ENCODE results near the gene FASTKD2.

FASTKD2 gene

DNA sequence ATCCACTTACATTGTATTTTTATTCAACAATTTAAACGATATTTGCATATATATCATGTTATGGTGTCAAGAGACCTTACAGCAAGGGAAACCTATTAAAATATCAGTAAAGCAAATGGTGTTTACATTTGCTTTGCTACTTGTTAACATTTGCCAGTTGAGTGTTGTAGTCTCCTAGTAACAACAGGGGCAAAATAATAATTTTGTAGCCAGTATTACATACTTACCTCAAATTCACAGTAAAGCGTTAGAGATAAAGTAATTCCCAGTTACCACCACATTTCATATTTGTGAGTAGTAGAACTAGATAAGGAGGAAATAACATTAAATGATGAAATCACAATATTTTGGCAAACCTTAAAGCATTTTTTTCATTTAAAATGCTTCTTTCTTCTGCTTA, 71.3 kb downstream of the FASTKD2 start:
- Histone ChIP-seq H2AFZ (ENCODE audit: low read depth, low read length) (no peak overlapping the region), H3K4me2 (ENCODE audit: low read length) (no peak overlapping the region)

DNA sequence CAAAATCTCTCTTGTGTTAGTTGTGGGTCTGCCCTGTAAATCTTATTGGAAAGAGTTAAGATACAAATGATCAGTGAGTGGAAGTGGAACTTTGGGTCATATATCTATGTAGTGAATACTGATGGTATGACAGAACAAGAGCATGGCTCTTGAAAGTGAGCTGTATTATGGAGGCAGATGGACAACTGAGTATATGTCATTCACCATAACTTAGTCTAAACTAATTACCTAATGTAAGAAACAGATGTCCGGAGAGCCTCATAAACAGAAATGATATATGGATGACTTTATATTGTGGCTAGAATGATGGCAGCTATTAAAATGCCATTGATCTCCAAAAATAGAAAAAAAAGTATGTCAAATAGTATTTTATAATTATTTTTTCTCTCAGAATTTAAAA, 72.4 kb downstream of the FASTKD2 start:
- Histone ChIP-seq H3K4me1 (ENCODE audit: low read length) (peaks cover 4% of the 10 kb centered on the region), H3K4me2 (ENCODE audit: low read length) (no peak overlapping the region), H4K20me1 (ENCODE audit: insufficient read depth, low read length) (no peaks in the 10 kb centered on the region), H3K9ac (ENCODE audit: low read length) (no peak overlapping the region), H3K79me2 (ENCODE audit: low read length) (no peaks in the 10 kb centered on the region), H3K4me3 (ENCODE audit: low read length) (no peak overlapping the region), H3K36me3 (replicated peaks; ENCODE audit: low read depth, low read length) (no peaks in the 10 kb centered on the region), H2AFZ (ENCODE audit: low read depth, low read length) (no peak overlapping the region), H3K27ac (ENCODE audit: low read length) (no peak overlapping the region), H3K9me3 (ENCODE audit: insufficient read depth, low read length) (peaks cover 4% of the 10 kb centered on the region; the same call in 1 of the 2 replicates), H3K27me3 (ENCODE audit: low read depth, low read length) (no peaks in the 10 kb centered on the region)
- TF ChIP-seq, protein P1, sequence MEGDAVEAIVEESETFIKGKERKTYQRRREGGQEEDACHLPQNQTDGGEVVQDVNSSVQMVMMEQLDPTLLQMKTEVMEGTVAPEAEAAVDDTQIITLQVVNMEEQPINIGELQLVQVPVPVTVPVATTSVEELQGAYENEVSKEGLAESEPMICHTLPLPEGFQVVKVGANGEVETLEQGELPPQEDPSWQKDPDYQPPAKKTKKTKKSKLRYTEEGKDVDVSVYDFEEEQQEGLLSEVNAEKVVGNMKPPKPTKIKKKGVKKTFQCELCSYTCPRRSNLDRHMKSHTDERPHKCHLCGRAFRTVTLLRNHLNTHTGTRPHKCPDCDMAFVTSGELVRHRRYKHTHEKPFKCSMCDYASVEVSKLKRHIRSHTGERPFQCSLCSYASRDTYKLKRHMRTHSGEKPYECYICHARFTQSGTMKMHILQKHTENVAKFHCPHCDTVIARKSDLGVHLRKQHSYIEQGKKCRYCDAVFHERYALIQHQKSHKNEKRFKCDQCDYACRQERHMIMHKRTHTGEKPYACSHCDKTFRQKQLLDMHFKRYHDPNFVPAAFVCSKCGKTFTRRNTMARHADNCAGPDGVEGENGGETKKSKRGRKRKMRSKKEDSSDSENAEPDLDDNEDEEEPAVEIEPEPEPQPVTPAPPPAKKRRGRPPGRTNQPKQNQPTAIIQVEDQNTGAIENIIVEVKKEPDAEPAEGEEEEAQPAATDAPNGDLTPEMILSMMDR (IDR thresholded peaks at IDR 0.05; ENCODE audit: low read depth, low read length): no peak
- TF ChIP-seq EZH2phosphoT487 (IDR thresholded peaks at IDR 0.05; ENCODE audit: low read depth): no peak

More for the DNA sequence above, 71.3 kb downstream of the FASTKD2 start:
- no peak overlapping the region for H3K4me3 ChIP-seq (ENCODE audit: low read length)
- H3K4me1 ChIP-seq (ENCODE audit: low read length): peaks cover 5% of the 10 kb centered on the region
- TF ChIP-seq, protein P1 (IDR thresholded peaks at IDR 0.05; ENCODE audit: low read depth, low read length): no peak
- no peak for TF ChIP-seq EZH2phosphoT487 (IDR thresholded peaks at IDR 0.05; ENCODE audit: low read depth)
- H3K9ac ChIP-seq (ENCODE audit: low read length): no peak overlapping the region
- H3K27ac ChIP-seq (ENCODE audit: low read length): no peak overlapping the region
- no peaks in the 10 kb centered on the region for H3K79me2 ChIP-seq (ENCODE audit: low read length)
- peaks cover 4% of the 10 kb centered on the region; the same call in 1 of the 2 replicates for H3K9me3 ChIP-seq (ENCODE audit: insufficient read depth, low read length)
- no peaks in the 10 kb centered on the region for H4K20me1 ChIP-seq (ENCODE audit: insufficient read depth, low read length)
- no peaks in the 10 kb centered on the region for H3K36me3 ChIP-seq (replicated peaks; ENCODE audit: low read depth, low read length)
- no peaks in the 10 kb centered on the region for H3K27me3 ChIP-seq (ENCODE audit: low read depth, low read length)

DNA sequence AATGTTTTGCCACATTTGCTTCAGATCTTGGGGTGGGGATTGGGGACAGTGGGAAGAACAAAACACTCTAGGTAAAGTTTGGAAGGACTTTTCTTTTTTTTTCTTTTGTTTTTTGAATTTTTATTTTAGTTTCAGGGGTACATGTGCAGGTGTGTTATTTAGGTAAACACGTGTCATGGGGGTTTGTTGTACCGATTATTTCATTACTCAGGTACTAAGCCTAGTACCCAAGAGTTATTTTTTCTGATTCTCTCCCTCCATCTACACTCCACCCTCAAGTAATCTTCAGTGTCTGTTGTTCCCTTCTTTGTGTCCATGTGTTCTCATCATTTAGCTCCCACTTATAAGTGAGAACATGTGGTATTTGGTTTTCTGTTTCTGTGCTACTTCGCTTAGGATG, 73.3 kb downstream of the FASTKD2 start:
- H3K27me3 ChIP-seq (ENCODE audit: low read depth, low read length): no peaks in the 10 kb centered on the region
- H3K9ac ChIP-seq (ENCODE audit: low read length): no peak overlapping the region
- H3K79me2 ChIP-seq (ENCODE audit: low read length): no peaks in the 10 kb centered on the region
- no peaks in the 10 kb centered on the region for H3K36me3 ChIP-seq (replicated peaks; ENCODE audit: low read depth, low read length)
- H3K4me2 ChIP-seq (ENCODE audit: low read length): no peak overlapping the region
- H3K9me3 ChIP-seq (ENCODE audit: insufficient read depth, low read length): no peaks in the 10 kb centered on the region
- no peak overlapping the region for H3K4me3 ChIP-seq (ENCODE audit: low read length)
- TF ChIP-seq, protein P1 (IDR thresholded peaks at IDR 0.05; ENCODE audit: low read depth, low read length): no peak
- no peak for TF ChIP-seq EZH2phosphoT487 (IDR thresholded peaks at IDR 0.05; ENCODE audit: low read depth)
- H4K20me1 ChIP-seq (ENCODE audit: insufficient read depth, low read length): no peaks in the 10 kb centered on the region
- no peak overlapping the region for H3K27ac ChIP-seq (ENCODE audit: low read length)
- no peaks in the 10 kb centered on the region for H3K4me1 ChIP-seq (ENCODE audit: low read length)
- H2AFZ ChIP-seq (ENCODE audit: low read depth, low read length): no peak overlapping the region

DNA sequence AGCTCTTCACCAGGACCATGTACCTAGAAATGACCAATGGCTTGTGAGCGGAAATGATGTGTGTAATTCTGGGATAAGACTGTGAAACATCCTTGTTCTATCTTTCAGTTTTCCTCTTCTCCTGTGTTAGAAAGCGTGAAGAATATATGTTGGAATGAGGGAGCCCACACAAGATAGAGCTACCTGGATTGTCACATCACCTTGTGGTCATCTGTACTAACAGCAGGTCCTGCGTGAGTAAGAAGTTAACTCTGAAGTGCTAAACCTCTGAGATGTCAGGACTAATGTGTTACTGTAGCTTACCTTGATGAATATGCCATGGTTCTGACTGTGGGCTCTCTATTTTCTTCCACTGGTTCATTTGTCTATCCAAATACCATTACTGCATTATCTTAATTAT, 75.6 kb downstream of the FASTKD2 start:
- Histone ChIP-seq H3K4me2 (ENCODE audit: low read length) (no peak overlapping the region), H3K27ac (ENCODE audit: low read length) (no peak overlapping the region), H4K20me1 (ENCODE audit: insufficient read depth, low read length) (no peaks in the 10 kb centered on the region), H3K79me2 (ENCODE audit: low read length) (no peaks in the 10 kb centered on the region), H3K36me3 (replicated peaks; ENCODE audit: low read depth, low read length) (no peaks in the 10 kb centered on the region), H2AFZ (ENCODE audit: low read depth, low read length) (no peak overlapping the region), H3K27me3 (ENCODE audit: low read depth, low read length) (no peaks in the 10 kb centered on the region), H3K4me3 (ENCODE audit: low read length) (no peak overlapping the region), H3K9ac (ENCODE audit: low read length) (no peak overlapping the region), H3K4me1 (ENCODE audit: low read length) (no peaks in the 10 kb centered on the region), H3K9me3 (ENCODE audit: insufficient read depth, low read length) (no peaks in the 10 kb centered on the region)
- no peak for TF ChIP-seq EZH2phosphoT487 (IDR thresholded peaks at IDR 0.05; ENCODE audit: low read depth)
- TF ChIP-seq, protein P1 (IDR thresholded peaks at IDR 0.05; ENCODE audit: low read depth, low read length): no peak
